GM12872 (cell line): ENCODE measurements around the gene PVALEF.

ENCODE experiments used
- TF ChIP-seq, protein P1 (sequence below): IDR thresholded peaks from 3 replicates; pipeline ENCODE4 v1.5.1; 2011; ENCODE audit warnings: low read depth, mild to moderate bottlenecking, low read length, moderate library complexity; ENCODE audit not compliant: insufficient read depth

The PVALEF gene

DNA sequence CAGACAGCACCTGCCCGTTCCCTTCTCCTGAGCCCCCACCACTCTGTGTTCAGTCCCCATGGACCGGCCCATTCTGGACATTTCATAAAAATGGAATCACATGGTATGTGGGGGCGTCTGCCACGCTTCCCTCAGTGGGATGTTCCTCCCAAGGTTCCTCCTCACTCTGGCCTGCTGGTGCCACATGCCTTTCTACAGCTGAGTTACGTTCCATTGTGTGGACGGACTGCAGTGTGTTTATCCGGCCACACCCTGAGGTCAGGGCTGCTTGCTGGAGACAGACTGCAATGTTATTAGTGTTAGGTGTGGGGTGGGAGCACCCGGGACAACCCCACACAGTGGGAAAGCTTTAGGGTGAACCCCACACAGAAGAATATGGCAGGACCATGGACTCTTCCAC, 6.6 kb downstream of the PVALEF start:
- TF ChIP-seq, protein P1, sequence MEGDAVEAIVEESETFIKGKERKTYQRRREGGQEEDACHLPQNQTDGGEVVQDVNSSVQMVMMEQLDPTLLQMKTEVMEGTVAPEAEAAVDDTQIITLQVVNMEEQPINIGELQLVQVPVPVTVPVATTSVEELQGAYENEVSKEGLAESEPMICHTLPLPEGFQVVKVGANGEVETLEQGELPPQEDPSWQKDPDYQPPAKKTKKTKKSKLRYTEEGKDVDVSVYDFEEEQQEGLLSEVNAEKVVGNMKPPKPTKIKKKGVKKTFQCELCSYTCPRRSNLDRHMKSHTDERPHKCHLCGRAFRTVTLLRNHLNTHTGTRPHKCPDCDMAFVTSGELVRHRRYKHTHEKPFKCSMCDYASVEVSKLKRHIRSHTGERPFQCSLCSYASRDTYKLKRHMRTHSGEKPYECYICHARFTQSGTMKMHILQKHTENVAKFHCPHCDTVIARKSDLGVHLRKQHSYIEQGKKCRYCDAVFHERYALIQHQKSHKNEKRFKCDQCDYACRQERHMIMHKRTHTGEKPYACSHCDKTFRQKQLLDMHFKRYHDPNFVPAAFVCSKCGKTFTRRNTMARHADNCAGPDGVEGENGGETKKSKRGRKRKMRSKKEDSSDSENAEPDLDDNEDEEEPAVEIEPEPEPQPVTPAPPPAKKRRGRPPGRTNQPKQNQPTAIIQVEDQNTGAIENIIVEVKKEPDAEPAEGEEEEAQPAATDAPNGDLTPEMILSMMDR, result no peak

DNA sequence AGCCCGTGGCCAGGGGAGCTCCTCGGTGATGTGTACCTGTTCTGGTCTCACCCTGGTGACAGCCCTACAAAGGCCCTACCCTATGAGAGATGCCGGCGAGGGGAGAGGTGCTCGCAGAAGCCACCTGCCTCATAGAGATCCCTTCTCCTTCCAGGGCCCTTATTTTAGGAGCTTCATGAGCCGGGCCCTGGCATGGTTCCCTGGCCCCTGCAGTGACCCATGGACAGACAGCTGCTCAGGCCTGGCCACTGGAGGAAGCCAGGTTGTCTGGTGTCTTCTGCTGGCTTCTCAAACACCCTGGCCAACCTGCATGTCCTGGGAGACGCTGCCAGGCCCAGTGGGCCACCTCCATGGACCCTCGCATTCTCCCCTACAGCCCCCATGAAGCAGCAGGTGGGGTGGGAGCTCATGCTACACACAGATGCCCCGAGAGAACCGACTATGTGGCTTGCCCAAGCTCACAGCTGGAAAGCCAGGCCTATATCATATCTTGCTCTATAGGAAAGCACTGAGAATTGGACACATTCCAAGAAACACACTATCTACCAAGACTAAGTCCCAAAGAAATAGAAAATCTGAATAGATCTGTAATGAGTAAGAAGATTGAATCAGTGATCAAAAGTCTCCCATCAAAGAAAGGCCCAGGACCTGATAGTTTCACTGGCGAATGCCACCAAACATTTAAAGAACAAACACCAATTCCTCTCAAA, 7.9 kb downstream of the PVALEF start:
- TF ChIP-seq, protein P1, result no peak

GRCh38 chr17:81173762-81174155, 8.5 kb downstream of the PVALEF start:
- TF ChIP-seq, protein P1, result no peak

GRCh38 chr17:81176666-81177065, 11.4 kb downstream of the PVALEF start:
- TF ChIP-seq, protein P1, result no peak

DNA sequence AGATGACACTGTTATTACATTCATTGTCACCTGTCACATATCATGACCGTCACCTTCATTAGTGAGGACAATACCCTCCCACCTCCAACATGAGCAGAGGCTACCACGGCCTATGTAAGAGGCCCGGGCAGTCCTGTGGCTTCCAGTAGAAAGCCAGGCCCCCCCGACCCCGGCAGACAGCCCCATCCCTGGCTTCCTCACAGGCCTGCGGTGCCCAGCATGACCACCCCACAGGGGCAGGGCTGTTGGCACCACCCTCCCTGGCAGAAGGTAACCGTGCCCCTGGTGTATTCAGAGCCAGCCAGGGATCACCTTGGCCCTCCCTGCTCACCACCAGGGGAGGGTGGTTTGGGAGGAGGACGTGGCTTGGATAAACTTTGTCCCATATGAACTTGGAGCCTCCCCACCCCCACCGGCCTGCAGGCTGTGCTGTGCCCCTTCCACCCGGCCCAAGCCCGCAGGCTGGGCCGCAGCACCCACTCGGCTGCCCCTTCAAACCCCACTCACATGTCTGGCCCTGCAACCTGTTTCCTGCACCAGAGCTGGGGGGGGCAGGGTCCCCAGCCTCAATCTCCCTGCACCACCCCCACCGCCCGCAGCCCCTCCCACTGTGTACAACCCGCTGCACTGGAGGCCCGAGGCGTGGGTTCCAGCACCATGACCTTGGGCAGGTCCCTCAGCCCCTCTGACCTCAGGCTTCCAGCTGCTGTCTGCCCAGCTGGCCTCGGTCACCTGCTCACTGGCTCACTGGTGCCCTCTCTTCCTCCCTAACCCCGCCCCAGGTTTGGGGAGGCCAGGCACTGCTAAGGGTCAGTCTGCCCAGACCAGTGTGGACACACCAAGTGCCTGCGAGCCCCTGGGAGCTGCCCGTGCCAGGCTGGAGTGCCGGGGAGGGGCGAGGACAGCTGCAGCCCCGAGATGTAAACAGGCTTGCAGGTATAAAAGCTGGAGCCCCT, 13.1 kb downstream of the PVALEF start:
- TF ChIP-seq, protein P1, result no peak

- TF ChIP-seq, protein P1, result no peak
Measured at GRCh38 chr17:81179220-81179619, 13.9 kb downstream of the PVALEF start.

DNA sequence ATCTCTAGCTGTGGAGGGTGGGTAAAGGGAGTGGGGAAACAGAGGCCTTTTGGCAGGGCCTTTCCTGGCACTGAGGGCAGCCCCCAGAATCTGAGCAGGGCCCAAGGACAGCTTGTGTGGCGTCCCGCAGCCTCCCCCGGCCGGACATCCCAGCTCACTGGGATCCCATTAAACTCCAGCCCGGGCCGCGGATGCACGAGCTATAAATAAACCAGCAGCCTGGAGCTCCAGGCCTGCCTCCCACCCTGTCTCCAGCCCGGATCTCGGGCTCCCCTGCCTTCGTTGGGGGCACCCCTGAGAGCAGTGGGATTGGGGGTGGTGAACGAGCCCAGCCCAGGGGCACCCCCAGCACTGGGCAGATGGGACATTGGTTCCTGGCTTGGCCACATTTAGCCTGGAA, 14.6 kb downstream of the PVALEF start:
- TF ChIP-seq, protein P1, result no peak
